HepG2 (cell line): ENCODE results near the gene SBDS. TPM values are rescaled to one million over a fixed set of nuclear protein-coding genes. Genes with fewer than 3 reads are reported as not detected.
"Not testable (repeated sequence)": the region's sequence is repeated elsewhere in the genome, so short reads cannot be mapped to it uniquely, and the experiment has no call there.

ENCODE experiments used
- ATAC-seq: fragments of 200-7000 bp; cut with Tn5 transposase; 3 replicates; pipeline ENCODE4 v1.9.1; 2020; ENCODE audit warnings: mild to moderate bottlenecking, moderate library complexity
- BruUV-seq: library from RNA; stranded (reverse); fragments of 400-500 nt; replicated peaks from 2 replicates; lab custom pipeline; 2021; lab: Mats Ljungman, UMichigan
- CTCF ChIA-PET: fragments of 300-600 bp; formaldehyde crosslinking; extraction: SDS; loops from one replicate; lab custom pipeline; 2021; ENCODE audit warnings: low total read pairs, inconsistent platforms, low intra/inter-chr PET ratio; lab: Yijun Ruan, JAX
- POLR2A ChIA-PET: fragments of 350-600 bp; sonication (Branson Sonifier 250); formaldehyde crosslinking; loops from one replicate; lab custom pipeline; 2020; ENCODE audit warnings: antibody characterized with exemption, inconsistent platforms; lab: Yijun Ruan, JAX
- DNase-seq: peaks from one replicate; pipeline ENCODE4 v3.0.0-alpha.2; 2015; ENCODE audit warnings: low spot score
- FAIRE-seq: peaks from 3 replicates; lab custom pipeline; 2011; peaks lifted over from hg19 to GRCh38; lab: Jason Lieb, UNC
- H2AFZ ChIP-seq: one replicate; pipeline ENCODE4 v1.6.1; 2011; ENCODE audit warnings: low read length, inconsistent platforms
- H3K27ac ChIP-seq: fragments of 300-600 bp; 3 replicates; pipeline ENCODE4 v1.8.0; 2011; ENCODE audit warnings: mixed run types, mild to moderate bottlenecking, mixed read lengths, low read length, inconsistent platforms; ENCODE audit not compliant: insufficient read depth; ENCODE audit errors: extremely low read length
- H3K27me3 ChIP-seq, 2 experiments: fragments of 200-600 bp in 1 of 2; 2 replicates in 1 of 2; 3 replicates in 1 of 2; pipeline versions ENCODE4 v1.6.0 to v1.8.0; 2011; ENCODE audit warnings: low read length in 2 of 2, mild to moderate bottlenecking in 2 of 2, moderate library complexity in 2 of 2, inconsistent platforms in 1 of 2; ENCODE audit not compliant: insufficient read depth in 2 of 2, control insufficient read depth in 1 of 2
- H3K36me3 ChIP-seq, 2 experiments: fragments of 200-600 bp in 1 of 2; replicated peaks in 1 of 2; 2 replicates in 1 of 2; 3 replicates in 1 of 2; pipeline versions ENCODE4 v1.5.1 to v1.8.0; 2011; ENCODE audit warnings: low read length in 2 of 2, inconsistent platforms in 1 of 2; ENCODE audit not compliant: insufficient read depth in 2 of 2, control insufficient read depth in 1 of 2
- H3K4me1 ChIP-seq: 2 replicates; pipeline ENCODE4 v1.5.1; 2012; ENCODE audit warnings: low read length, inconsistent platforms; ENCODE audit not compliant: insufficient read depth
- H3K4me2 ChIP-seq: 2 replicates; pipeline ENCODE4 v1.6.0; 2011; ENCODE audit warnings: low read depth, low read length, inconsistent platforms
- H3K4me3 ChIP-seq, 3 experiments: fragments of 200-600 bp in 1 of 3; sonication (generic), shearing (Covaris generic) in 1 of 3; replicated peaks in 1 of 3; 2 replicates each; pipeline ENCODE4 v1.5.1; 2011 to 2016; ENCODE audit warnings: low read length in 3 of 3, inconsistent platforms in 2 of 3, low read depth in 2 of 3, mild to moderate bottlenecking in 2 of 3, control low read depth in 1 of 3, mixed read lengths in 1 of 3; ENCODE audit not compliant: insufficient read depth in 1 of 3
- H3K79me2 ChIP-seq: one replicate; pipeline ENCODE4 v1.6.1; 2011; ENCODE audit warnings: low read length, inconsistent platforms; ENCODE audit not compliant: insufficient read depth
- H3K9ac ChIP-seq: 2 replicates; pipeline ENCODE4 v1.6.0; 2011; ENCODE audit warnings: mild to moderate bottlenecking, low read depth, low read length, inconsistent platforms; ENCODE audit not compliant: insufficient read depth
- H3K9me3 ChIP-seq: 2 replicates; pipeline ENCODE4 v1.5.1; 2012; ENCODE audit warnings: mild to moderate bottlenecking, low read length
- H4K20me1 ChIP-seq: 2 replicates; pipeline ENCODE4 v1.6.0; 2011; ENCODE audit warnings: inconsistent platforms, mild to moderate bottlenecking, low read length, moderate library complexity; ENCODE audit not compliant: insufficient read depth
- CREB1 ChIP-seq, 2 experiments: fragments of 450-650 bp in 1 of 2; IDR thresholded peaks; 2 replicates each; pipeline ENCODE4 v1.6.1; 2016 to 2017; ENCODE audit warnings: control low read depth in 1 of 2, mild to moderate bottlenecking in 1 of 2, missing compliant biosample characterization in 1 of 2, missing genetic modification characterization in 1 of 2
- FIP1L1 ChIP-seq: fragments of 200-400 bp; formaldehyde crosslinking; IDR thresholded peaks from 2 replicates; pipeline ENCODE4 v1.6.1; 2018; ENCODE audit warnings: low read depth, mild to moderate bottlenecking, low read length, moderate library complexity, borderline replicate concordance; ENCODE audit not compliant: insufficient read depth
- JUN ChIP-seq: sonication (generic); formaldehyde crosslinking; IDR thresholded peaks from 2 replicates; pipeline ENCODE4 v1.4.0; 2020; ENCODE audit warnings: mild to moderate bottlenecking, missing genetic modification reagents
- RXRB ChIP-seq: IDR thresholded peaks from 2 replicates; pipeline ENCODE4 v1.6.1; 2016; ENCODE audit warnings: borderline replicate concordance, missing genetic modification reagents, missing compliant biosample characterization
- ZBTB20 ChIP-seq: sonication (generic); formaldehyde crosslinking; IDR thresholded peaks from 2 replicates; pipeline ENCODE4 v1.8.1; 2023; ENCODE audit warnings: missing genetic modification reagents, low read depth, mild to moderate bottlenecking, borderline replicate concordance
- ZBTB42 ChIP-seq: sonication (generic); formaldehyde crosslinking; IDR thresholded peaks from 2 replicates; pipeline ENCODE4 v1.5.0; 2020; ENCODE audit warnings: mild to moderate bottlenecking, missing genetic modification reagents
- ZNF788 ChIP-seq: sonication (generic); formaldehyde crosslinking; IDR thresholded peaks from 2 replicates; pipeline ENCODE4 v1.5.0; 2020; ENCODE audit warnings: mild to moderate bottlenecking, missing genetic modification reagents, borderline replicate concordance
- WGBS: methylation state at CpG from one replicate; pipeline ENCODE4 v1.1.6; 2017; ENCODE audit warnings: low lambda C conversion rate; 5-methylcytosine and 5-hydroxymethylcytosine counted together
- in situ Hi-C: cut with HindIII; loops from 2 replicates; pipeline ENCODE4 v1.10.0; 2017; ENCODE audit warnings: low pct_unique_long_range_greater_than_20kb; ENCODE audit not compliant: extremely low pct_ligation_motif_present
- intact Hi-C: fragments of 100-400 bp; cut with micrococcal nuclease; formaldehyde crosslinking; loops from one replicate; pipeline ENCODE4 v1.10.0; 2022; ENCODE audit not compliant: unreplicated experiment
- polyA plus RNA-seq, 8 experiments: library from polyadenylated mRNA; depleted of rRNA in 3 of 8; stranded (reverse) in 7 of 8; unstranded in 1 of 8; fragments of >200 nt; fragmentation: Illumina TruSeq in 4 of 8; extraction: Trizol in 4 of 8; gene quantifications; 2 replicates each; pipeline versions ENCODE4 v1.2.1 to v1.2.3, GENCODE V29; 2011 to 2016; ENCODE audit warnings: low read depth in 4 of 8, missing spikeins in 1 of 8, mixed read lengths in 1 of 8; ENCODE audit not compliant: insufficient read depth in 1 of 8
- total RNA-seq, 5 experiments: library from RNA; depleted of rRNA; stranded (reverse); fragments of >200 nt; fragmentation: Illumina TruSeq; extraction: Trizol; gene quantifications; 2 replicates each; pipeline ENCODE4 v1.2.3, GENCODE V29; 2016; ENCODE audit warnings: low read depth in 1 of 5
- TF ChIP-seq, protein P1 (sequence below): sonication (generic); formaldehyde crosslinking; IDR thresholded peaks from 2 replicates; pipeline ENCODE4 v1.4.0; 2020; ENCODE audit warnings: missing genetic modification reagents, mild to moderate bottlenecking, borderline replicate concordance

SBDS gene
- total and polyA plus RNA-seq, 2 of the 13 experiments (the other 11 are each of a cell fraction or from before 2014, with no cell fraction given): 39.1 to 79.3 TPM

DNA sequence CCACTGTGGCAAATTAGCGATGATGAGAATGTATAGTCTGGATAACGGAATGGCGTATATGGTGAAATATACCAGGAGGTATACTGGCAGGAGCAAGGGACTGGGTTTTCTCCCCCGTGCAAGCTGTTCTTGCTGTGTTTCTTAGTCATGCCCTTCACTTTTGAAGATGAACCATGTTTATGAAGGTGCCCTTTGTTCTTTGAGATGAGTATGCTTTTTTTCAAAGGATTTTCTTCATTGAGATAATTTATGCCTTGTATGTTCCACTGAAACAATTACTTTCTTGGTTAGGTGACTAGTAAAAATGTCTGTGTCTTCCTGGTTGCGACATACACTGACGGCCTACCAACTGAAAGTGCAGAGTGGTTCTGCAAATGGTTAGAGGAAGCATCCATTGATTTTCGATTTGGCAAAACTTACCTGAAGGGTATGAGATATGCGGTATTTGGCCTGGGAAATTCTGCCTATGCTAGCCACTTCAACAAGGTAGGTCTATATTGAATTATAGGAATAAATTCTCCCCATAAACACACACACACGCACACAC lies 18.8 kb upstream of the SBDS start:
- H4K20me1 ChIP-seq, H3K4me3 ChIP-seq, H2AFZ ChIP-seq, H3K4me2 ChIP-seq, H3K27ac ChIP-seq, in situ Hi-C loops, CTCF ChIA-PET, H3K9ac ChIP-seq, BruUV-seq, ATAC-seq, H3K27me3 ChIP-seq, intact Hi-C loops, POLR2A ChIA-PET, H3K79me2 ChIP-seq, DNase-seq, H3K4me1 ChIP-seq, FAIRE-seq, H3K9me3 ChIP-seq: not testable (repeated sequence)
- WGBS: 94% methylated on average over 9 of the region's 9 CpGs
- H3K36me3 ChIP-seq: peaks cover 12 to 31% of the 10 kb centered on the region in 2 experiments

DNA sequence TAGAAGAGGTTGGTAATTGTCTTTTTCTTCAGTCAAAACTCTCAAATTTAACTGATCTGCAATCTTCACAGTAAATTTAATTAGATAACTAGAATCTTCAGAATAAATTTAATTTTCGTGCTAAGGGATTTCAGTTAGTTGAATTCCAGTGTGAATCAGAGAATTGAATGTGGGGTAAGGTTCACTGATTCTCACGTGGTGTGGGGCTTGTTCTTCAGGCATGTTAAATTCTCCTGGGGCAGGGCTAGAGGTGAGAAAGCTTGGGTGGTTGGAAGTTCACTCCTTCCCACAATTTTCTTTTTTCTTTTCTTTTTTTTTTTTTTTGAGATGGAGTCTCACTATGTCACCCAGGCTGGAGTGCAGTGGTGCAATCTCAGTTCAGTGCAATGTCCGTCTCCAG lies 14.3 kb upstream of the SBDS start:
- H3K79me2 ChIP-seq, H3K9ac ChIP-seq, BruUV-seq, intact Hi-C loops, POLR2A ChIA-PET, H3K4me2 ChIP-seq, FAIRE-seq, H3K4me3 ChIP-seq, H2AFZ ChIP-seq, H3K27ac ChIP-seq, H3K27me3 ChIP-seq, CTCF ChIA-PET, DNase-seq, H3K9me3 ChIP-seq, in situ Hi-C loops, H4K20me1 ChIP-seq, H3K4me1 ChIP-seq, ATAC-seq: not testable (repeated sequence)
- 94% methylated on average over 3 of the region's 3 CpGs for WGBS
- peaks cover 12 to 32% of the 10 kb centered on the region in 2 experiments; a peak in 4 of 5 replicates for H3K36me3 ChIP-seq

DNA sequence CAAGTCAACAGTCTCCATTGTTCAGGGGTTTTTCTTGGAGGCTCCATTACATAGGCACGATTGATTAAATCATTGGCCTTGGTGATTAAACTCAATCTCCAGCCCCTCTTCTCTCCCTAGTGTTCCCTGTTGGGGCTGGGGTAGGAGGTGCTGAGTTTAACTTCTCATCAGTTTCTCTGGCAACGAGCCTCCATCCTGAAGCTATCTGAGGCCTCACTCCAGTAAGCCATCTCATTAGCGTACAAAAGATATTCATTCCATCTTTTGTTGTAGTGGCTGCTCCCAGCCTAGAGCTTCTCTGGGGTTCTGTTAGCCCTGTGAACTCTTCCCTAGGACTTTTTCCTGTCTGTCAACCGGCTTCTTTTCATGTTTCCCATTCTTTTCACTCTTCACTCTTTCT lies 12.9 kb upstream of the SBDS start:
- ATAC-seq: no peak
- H4K20me1 ChIP-seq: no peaks in the 10 kb centered on the region
- H3K27ac ChIP-seq: no peak overlapping the region
- BruUV-seq: no TSS peak
- no peak for DNase-seq
- ChIA-PET CTCF (no interaction called here), POLR2A (no interaction called here)
- H3K36me3 ChIP-seq: peaks cover 12 to 27% of the 10 kb centered on the region in 2 experiments; a peak in 4 of 5 replicates
- H3K79me2 ChIP-seq: no peaks in the 10 kb centered on the region
- intact Hi-C loops: no loop called here
- in situ Hi-C loops: no loop called here
- no peaks in the 10 kb centered on the region for H3K27me3 ChIP-seq
- no peak overlapping the region for H3K4me3 ChIP-seq
- H3K9me3 ChIP-seq: no peaks in the 10 kb centered on the region
- H2AFZ ChIP-seq: no peak overlapping the region
- FAIRE-seq: no peak
- 100% methylated on average over 4 of the region's 4 CpGs for WGBS
- no peaks in the 10 kb centered on the region for H3K4me1 ChIP-seq
- H3K9ac ChIP-seq: no peak overlapping the region
- H3K4me2 ChIP-seq: no peak overlapping the region
- no peak for TF ChIP-seq ZNF788 (CRISPR knock-in tag)
- no peak for TF ChIP-seq CREB1 (IDR thresholded peaks at IDR 0.05)
- no peak for TF ChIP-seq CREB1 (CRISPR knock-in tag; IDR thresholded peaks at IDR 0.05)
- TF ChIP-seq JUN (CRISPR knock-in tag): no peak
- TF ChIP-seq ZBTB42: no peak
- TF ChIP-seq FIP1L1: no peak
- TF ChIP-seq RXRB (CRISPR knock-in tag): no peak
- TF ChIP-seq ZBTB20 (CRISPR knock-in tag): no peak
- TF ChIP-seq, protein P1, sequence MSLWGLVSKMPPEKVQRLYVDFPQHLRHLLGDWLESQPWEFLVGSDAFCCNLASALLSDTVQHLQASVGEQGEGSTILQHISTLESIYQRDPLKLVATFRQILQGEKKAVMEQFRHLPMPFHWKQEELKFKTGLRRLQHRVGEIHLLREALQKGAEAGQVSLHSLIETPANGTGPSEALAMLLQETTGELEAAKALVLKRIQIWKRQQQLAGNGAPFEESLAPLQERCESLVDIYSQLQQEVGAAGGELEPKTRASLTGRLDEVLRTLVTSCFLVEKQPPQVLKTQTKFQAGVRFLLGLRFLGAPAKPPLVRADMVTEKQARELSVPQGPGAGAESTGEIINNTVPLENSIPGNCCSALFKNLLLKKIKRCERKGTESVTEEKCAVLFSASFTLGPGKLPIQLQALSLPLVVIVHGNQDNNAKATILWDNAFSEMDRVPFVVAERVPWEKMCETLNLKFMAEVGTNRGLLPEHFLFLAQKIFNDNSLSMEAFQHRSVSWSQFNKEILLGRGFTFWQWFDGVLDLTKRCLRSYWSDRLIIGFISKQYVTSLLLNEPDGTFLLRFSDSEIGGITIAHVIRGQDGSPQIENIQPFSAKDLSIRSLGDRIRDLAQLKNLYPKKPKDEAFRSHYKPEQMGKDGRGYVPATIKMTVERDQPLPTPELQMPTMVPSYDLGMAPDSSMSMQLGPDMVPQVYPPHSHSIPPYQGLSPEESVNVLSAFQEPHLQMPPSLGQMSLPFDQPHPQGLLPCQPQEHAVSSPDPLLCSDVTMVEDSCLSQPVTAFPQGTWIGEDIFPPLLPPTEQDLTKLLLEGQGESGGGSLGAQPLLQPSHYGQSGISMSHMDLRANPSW (CRISPR knock-in tag): no peak
